H1 (cell line): Measurements from ENCODE around the gene VASP.

Experiments
- EZH2 ChIP-seq: fragments of 200-600 bp; sonication (generic); IDR thresholded peaks from 2 replicates; pipeline ENCODE4 v1.7.1; 2012; ENCODE audit warnings: low read depth, mild to moderate bottlenecking, moderate library complexity, low read length, inconsistent platforms; ENCODE audit not compliant: severe bottlenecking
- TF ChIP-seq, protein P1 (sequence below), 3 experiments: IDR thresholded peaks; 1 replicate in 2 of 3; 2 replicates in 1 of 3; pipeline versions ENCODE4 v1.5.1 to v1.6.1; 2011; ENCODE audit warnings: low read length in 3 of 3, mild to moderate bottlenecking in 3 of 3, inconsistent platforms in 2 of 3, low read depth in 1 of 3, moderate library complexity in 1 of 3; ENCODE audit not compliant: insufficient read depth in 1 of 3; ENCODE audit errors: control extremely low read depth in 1 of 3

DNA sequence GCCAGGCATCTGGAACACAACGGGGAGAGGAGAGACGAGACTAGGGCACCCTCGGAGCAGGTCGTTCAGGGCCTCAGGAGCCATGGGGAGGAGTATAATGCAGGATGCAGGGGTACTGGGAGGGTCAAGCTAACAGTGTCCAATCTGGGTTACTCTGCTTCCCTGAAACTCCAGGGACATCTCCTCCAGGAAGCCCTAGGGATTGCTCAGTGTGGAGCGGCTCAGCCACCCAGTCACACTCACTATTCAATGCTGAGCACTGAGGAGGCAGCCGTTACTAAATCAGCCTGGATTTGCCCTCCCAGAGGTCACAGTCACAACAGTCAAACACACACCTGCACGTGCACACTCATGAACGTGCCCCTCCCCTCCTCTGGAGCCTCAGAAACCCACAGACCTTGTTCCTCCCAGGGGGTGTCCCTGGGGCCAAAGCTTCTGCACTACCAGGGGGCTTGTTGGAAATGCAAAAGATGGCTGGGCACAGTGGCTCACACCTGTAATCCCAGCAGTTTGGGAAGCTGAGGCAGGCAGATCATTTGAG is 46.4 kb upstream of the VASP start:
- TF ChIP-seq, protein P1, sequence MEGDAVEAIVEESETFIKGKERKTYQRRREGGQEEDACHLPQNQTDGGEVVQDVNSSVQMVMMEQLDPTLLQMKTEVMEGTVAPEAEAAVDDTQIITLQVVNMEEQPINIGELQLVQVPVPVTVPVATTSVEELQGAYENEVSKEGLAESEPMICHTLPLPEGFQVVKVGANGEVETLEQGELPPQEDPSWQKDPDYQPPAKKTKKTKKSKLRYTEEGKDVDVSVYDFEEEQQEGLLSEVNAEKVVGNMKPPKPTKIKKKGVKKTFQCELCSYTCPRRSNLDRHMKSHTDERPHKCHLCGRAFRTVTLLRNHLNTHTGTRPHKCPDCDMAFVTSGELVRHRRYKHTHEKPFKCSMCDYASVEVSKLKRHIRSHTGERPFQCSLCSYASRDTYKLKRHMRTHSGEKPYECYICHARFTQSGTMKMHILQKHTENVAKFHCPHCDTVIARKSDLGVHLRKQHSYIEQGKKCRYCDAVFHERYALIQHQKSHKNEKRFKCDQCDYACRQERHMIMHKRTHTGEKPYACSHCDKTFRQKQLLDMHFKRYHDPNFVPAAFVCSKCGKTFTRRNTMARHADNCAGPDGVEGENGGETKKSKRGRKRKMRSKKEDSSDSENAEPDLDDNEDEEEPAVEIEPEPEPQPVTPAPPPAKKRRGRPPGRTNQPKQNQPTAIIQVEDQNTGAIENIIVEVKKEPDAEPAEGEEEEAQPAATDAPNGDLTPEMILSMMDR (IDR thresholded peaks at IDR 0.05; ENCODE audit: control extremely low read depth in 1 of 3, insufficient read depth in 1 of 3, low read depth in 1 of 3, low read length in 3 of 3): no peak
- no peak for TF ChIP-seq EZH2
